Kidney capillary endothelial cell (primary cell): Measurements from ENCODE around the gene MYO7A.

ENCODE experiments used
- DNase-seq: peaks from one replicate; pipeline ENCODE4 v3.0.0-alpha.2; 2018; ENCODE audit warnings: low spot score

MYO7A gene

GRCh38 chr11:77200351-77201268 lies 72.6 kb downstream of the MYO7A start:
- no peak for DNase-seq

- DNase-seq: no peak
Measured at GRCh38 chr11:77201370-77201769, 73.3 kb downstream of the MYO7A start.

GRCh38 chr11:77201991-77202841 lies 74.2 kb downstream of the MYO7A start:
- no peak for DNase-seq

DNA sequence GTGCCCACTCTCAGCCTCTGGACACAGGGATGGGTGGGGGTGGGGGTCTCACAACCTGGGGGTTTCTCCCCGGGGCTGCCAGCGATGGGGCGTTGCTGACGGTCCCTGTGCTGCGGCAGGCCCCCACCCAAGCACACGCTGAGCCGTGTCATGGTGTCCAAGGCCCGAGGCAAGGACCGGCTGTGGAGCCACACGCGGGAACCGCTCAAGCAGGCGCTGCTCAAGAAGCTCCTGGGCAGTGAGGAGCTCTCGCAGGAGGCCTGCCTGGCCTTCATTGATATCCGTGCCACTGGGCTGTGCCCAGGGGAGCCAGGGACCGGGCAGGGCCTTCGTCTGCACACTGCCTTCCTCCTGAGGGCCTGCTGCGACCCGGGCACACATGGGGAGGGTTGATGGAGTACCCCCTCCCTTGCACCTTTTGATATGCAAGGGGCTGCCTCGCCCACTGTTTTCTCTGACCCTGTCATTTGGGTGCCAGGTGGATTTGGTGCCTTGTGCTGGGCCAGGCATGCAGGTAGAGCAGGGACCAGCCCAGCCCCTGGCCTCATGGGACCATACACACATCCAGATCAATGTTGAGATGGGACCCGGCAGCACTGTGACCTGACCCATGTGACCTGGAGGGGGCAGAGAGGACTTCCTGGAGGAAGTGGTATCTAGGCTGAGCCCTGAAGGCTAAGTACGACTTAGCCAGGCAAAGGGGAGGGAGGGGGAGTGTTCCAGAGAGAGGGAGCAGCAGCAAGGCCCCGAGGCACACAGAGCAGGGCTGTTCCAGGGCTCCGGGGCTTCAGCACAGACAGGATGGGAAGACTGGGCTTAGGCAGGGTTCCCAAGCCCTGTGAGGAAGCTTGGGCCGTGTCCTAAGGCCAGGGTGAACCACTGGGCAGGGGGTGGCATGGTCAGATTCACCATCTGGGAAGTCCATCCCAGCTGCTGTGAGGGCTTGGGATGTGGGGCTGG lies 75.2 kb downstream of the MYO7A start:
- DNase-seq: no peak

DNA sequence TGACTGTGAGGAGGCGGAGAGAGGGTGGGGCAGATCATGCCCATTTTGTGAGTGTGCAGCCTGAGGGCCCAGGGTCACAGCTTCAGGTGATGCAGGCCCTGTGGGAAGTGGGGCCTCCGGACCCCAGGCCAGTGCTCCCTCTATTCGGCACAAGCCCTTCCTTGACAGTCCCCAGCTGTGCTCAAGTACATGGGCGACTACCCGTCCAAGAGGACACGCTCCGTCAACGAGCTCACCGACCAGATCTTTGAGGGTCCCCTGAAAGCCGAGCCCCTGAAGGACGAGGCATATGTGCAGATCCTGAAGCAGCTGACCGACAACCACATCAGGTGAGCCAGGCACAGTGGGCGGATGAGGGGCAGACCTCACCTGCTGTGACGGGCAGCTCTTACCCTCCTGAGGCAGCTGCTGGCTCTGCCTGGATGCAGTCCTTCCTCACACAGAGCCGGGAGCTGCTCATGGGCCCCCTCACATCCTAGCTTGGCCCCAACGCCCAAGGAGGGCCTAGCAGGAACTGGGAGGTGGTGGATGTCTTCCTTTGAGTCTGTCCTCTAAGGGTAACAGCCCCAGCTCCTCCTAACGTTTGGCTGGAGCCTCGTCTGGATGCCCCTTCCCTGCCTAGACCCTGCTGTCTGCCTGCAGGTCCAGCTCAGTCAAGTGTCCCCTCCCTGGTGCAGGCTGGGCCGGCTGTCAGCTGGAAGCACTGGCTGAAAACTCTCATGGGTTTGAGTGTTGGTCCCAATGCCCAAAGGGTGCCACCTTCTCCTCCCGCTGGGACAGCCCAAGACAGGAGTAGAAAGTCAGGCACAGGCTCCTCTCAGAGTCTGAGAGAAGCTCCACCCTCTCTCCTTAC lies 76.1 kb downstream of the MYO7A start:
- no peak for DNase-seq

- no peak for DNase-seq
Measured at GRCh38 chr11:77204754-77205466, 76.9 kb downstream of the MYO7A start.

DNA sequence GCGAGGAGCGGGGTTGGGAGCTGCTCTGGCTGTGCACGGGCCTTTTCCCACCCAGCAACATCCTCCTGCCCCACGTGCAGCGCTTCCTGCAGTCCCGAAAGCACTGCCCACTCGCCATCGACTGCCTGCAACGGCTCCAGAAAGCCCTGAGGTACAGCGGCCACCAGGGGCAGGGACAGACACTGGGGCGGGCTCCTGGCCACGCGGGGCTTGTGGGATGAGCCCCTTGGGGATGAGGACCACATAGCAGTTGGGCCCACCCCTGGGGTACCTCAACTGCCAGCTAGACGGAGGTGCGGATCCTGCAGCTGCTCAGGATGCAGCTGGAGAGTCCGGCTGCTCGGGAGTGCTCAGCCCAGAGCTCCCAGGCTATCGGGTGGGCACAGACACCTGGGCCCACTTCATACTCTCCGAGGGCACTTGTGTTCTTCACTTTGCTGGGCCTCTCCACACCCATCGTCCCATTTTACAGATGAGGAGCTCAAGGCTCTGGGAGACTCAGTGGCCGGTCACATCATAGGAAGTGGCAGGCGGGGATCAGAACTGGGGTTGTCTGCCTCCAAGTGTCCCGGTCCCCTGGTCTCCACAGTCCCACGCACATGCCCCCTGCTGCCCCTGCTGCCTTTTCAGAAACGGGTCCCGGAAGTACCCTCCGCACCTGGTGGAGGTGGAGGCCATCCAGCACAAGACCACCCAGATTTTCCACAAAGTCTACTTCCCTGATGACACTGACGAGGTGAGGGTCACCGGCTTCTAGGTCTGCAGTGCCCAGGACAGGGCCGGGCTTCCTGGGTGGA lies 77.6 kb downstream of the MYO7A start:
- DNase-seq: no peak

DNA sequence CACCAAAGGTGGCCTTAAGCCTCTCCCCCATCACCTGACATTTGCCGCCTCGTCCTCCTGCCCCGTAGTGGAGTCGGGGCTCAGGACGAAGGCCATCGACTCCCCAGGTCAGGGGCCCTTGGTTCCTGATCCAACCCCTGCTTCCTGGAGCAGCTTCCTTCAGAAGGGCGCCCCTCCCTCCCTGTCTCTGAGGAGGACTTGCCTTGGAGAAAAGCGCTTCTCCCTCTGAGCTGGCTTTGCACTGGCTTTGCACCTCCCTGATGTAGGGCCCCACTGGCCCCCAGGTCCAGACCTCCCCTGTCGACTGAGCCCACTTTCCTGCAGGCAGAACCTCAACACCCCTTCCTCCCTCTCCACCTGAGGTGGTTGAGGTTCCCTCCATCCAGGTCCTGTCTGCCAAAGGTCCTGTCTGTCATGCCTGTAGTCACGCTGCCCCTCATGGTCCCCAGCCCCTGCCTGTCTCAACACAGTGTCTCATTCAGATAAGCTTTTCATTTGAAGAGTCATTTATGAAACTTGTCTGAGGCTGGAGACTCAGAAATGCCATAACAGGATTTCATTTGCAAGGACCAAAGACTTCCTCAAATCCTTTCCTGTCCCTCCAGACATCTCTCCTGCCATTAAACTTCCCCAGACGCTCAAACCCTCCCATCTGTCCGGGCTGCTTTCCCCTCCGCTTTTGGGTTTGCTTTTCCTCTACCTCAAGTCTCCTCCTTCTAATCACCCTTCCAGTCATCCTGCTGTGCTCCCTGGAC lies 78.4 kb downstream of the MYO7A start:
- DNase-seq: no peak

DNA sequence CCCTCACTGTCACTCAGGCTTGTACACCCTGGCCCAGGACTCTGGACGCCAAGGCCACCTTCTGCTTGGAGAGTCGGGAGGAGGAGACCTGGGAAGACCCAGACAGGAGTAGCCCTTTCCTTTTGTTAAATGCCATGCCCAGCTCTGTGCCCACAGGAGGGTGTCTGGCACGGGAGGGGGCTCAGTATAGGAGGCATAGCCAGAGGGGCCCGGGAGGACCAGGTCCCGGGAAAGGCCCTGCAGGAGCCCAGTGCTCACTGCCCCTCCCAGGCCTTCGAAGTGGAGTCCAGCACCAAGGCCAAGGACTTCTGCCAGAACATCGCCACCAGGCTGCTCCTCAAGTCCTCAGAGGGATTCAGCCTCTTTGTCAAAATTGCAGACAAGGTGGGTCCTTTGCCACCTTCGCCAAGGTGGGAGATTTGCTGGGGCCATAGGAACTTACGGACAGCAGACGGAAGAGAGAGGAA lies 79.0 kb downstream of the MYO7A start:
- DNase-seq: no peak

DNA sequence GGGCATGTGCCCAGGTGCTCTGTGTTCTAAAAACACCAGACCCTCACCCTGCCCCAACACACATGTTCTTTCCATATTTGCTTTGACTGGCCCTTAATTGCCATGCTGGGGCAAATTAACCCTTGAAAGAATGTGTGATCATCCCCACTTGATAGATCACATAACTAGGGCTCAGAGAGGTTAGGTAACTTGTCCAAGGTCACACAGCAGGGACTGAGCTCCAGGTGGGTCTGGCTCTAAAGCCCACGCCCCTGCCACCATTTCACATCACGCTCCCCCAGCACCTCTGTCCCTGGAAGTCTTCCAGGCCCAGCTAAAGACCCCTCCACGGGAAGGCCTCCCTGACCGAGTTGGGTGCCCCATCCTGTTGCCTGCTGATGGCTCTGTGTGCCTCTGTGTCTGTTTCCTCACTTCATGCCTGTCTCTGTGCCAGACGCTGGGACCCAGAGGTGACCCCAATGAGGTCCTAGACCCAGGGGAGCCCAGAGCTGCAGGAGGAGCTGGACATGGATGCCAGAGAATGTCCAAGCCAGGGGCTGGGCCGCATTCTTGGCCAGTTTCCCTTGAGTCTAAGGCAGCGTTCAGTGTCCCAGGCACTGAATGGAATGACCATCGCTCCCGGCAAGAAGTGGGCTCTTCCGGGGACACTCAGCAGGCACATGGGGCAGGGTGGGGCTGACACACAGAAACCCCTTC lies 79.7 kb downstream of the MYO7A start:
- DNase-seq: no peak

DNA sequence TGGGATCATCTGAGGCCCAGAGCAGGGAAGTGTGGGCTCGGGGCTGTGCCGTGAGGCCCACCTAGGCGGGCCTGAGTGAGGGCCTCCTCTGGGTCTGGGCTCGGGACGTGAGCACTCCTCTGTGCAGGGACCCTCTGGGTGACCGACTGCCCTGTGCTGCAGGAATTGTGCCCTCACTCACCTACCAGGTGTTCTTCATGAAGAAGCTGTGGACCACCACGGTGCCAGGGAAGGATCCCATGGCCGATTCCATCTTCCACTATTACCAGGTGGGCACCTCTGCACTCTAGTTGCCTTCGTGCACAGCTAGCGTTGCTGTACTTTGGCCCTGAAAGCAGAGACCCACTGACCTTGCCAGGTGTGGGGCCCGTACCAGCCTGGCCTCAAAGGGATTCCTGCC lies 80.5 kb downstream of the MYO7A start:
- DNase-seq: no peak

- no peak for DNase-seq
Measured at GRCh38 chr11:77209663-77210062, 81.6 kb downstream of the MYO7A start.

DNA sequence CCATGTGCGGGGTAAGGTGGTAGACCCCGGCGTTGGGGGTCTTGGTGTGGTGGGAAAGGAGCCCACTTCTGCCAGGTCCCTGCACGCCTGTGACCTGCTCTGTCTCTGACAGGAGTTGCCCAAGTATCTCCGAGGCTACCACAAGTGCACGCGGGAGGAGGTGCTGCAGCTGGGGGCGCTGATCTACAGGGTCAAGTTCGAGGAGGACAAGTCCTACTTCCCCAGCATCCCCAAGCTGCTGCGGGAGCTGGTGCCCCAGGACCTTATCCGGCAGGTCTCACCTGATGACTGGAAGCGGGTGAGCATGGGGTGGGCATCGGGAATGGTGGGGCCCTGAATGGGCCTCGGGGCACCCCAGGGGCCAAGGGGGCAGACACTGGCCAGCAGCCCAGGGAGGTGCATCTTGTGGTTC lies 83.0 kb downstream of the MYO7A start:
- no peak for DNase-seq

DNA sequence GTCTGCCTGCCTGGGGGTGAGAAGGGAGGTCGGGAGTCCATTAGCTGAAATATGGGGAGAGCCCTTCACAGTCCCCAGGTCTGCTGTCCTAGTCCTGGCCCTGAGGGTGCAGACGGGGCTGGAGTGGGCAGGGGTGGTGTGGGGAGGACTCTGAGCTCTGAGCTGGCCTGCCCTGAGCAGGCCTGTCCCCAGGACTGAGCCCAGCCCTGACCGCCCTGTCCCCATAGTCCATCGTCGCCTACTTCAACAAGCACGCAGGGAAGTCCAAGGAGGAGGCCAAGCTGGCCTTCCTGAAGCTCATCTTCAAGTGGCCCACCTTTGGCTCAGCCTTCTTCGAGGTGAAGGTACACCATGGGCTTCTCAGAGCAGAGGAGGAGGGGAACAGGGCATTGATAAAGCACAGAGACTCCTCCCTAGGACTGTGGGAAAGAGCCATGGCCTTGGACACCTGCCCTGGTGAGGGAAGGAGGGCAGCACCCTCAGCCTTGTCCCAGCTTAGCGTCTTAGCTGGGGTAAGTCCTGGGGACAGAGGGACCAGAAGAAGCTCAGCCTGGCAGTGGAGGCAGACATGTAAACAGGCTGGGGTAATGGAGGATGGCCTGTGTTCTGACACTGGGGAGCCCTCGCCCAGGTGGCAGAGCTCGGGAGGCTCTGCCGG lies 83.7 kb downstream of the MYO7A start:
- no peak for DNase-seq

- DNase-seq: no peak
Measured at GRCh38 chr11:77212314-77213007, 84.4 kb downstream of the MYO7A start.

GRCh38 chr11:77213029-77213579 lies 85.1 kb downstream of the MYO7A start:
- DNase-seq: no peak
